Karpas-422 (cell line): ENCODE measurements around the gene SERPINE3. TPM values are rescaled to one million over a fixed set of nuclear protein-coding genes. Genes with fewer than 3 reads are reported as not detected.

Source experiments
- DNase-seq: peaks from one replicate; pipeline ENCODE4 v3.0.0-alpha.2; 2015
- H2AFZ ChIP-seq: fragments of 200-600 bp; sonication (generic); 2 replicates; pipeline ENCODE4 v1.6.1; 2014; ENCODE audit warnings: antibody characterized with exemption, low read length, mixed read lengths
- H3K27ac ChIP-seq: fragments of 200-600 bp; sonication (generic); 2 replicates; pipeline ENCODE4 v1.5.1; 2014; ENCODE audit warnings: mild to moderate bottlenecking, low read length, moderate library complexity
- H3K27me3 ChIP-seq: fragments of 200-600 bp; sonication (generic); 2 replicates; pipeline ENCODE4 v1.6.1; 2014; ENCODE audit warnings: low read length, mixed read lengths
- H3K36me3 ChIP-seq: fragments of 200-600 bp; sonication (generic); 2 replicates; pipeline ENCODE4 v1.6.1; 2014; ENCODE audit warnings: low read length, mixed read lengths; ENCODE audit not compliant: insufficient read depth
- H3K4me1 ChIP-seq: fragments of 200-600 bp; sonication (generic); 2 replicates; pipeline ENCODE4 v1.6.1; 2014; ENCODE audit warnings: mild to moderate bottlenecking, low read length, mixed read lengths
- H3K4me2 ChIP-seq: fragments of 200-600 bp; sonication (generic); 2 replicates; pipeline ENCODE4 v1.6.1; 2014; ENCODE audit warnings: low read length, low read depth, mild to moderate bottlenecking; ENCODE audit not compliant: poor library complexity, severe bottlenecking
- H3K4me3 ChIP-seq: fragments of 200-600 bp; sonication (generic); 2 replicates; pipeline ENCODE4 v1.5.1; 2014; ENCODE audit warnings: mild to moderate bottlenecking, antibody characterized with exemption, low read length, mixed read lengths
- H3K79me2 ChIP-seq: fragments of 200-600 bp; sonication (generic); 2 replicates; pipeline ENCODE4 v1.6.1; 2014; ENCODE audit warnings: mild to moderate bottlenecking, low read length, mixed read lengths
- H3K9ac ChIP-seq: fragments of 200-600 bp; sonication (generic); 2 replicates; pipeline ENCODE4 v1.6.0; 2014; ENCODE audit warnings: low read length
- H3K9me2 ChIP-seq: fragments of 200-600 bp; sonication (generic), shearing (Covaris generic); replicated peaks from 2 replicates; pipeline ENCODE4 v1.6.0; 2014; ENCODE audit warnings: mild to moderate bottlenecking, low read length, moderate library complexity; ENCODE audit not compliant: insufficient read depth
- H3K9me3 ChIP-seq: fragments of 300-700, 200-600 bp; sonication (generic); 2 replicates; pipeline ENCODE4 v1.6.1; 2014; ENCODE audit warnings: low read length, mixed read lengths
- H4K20me1 ChIP-seq: fragments of 200-600 bp; sonication (generic); 2 replicates; pipeline ENCODE4 v1.6.1; 2014; ENCODE audit warnings: mild to moderate bottlenecking, antibody characterized with exemption, low read length, low read depth; ENCODE audit not compliant: insufficient read depth
- total RNA-seq: library from RNA; depleted of rRNA; stranded (reverse); fragments of >200 nt; shearing (Covaris generic); gene quantifications from 2 replicates; pipeline ENCODE4 v1.2.3, GENCODE V29; 2014; ENCODE audit warnings: low replicate concordance

Gene SERPINE3
- total RNA-seq, 1 experiment from 2014 or later: not detected

- Histone ChIP-seq H3K9me2 (no peaks in the 10 kb centered on the region), H3K27me3 (no peaks in the 10 kb centered on the region), H3K4me3 (no peak overlapping the region), H3K79me2 (peaks cover 27% of the 10 kb centered on the region), H3K4me2 (no peak overlapping the region), H2AFZ (no peak overlapping the region), H3K36me3 (peaks cover 82% of the 10 kb centered on the region), H3K9me3 (no peaks in the 10 kb centered on the region), H3K4me1 (no peaks in the 10 kb centered on the region), H3K27ac (no peak overlapping the region), H4K20me1 (no peaks in the 10 kb centered on the region), H3K9ac (no peak overlapping the region)
- no peak for DNase-seq
Observed at GRCh38 chr13:51371768-51372399, 32.4 kb downstream of the SERPINE3 start.

- H3K9ac ChIP-seq: no peak overlapping the region
- no peaks in the 10 kb centered on the region for H3K9me3 ChIP-seq
- no peaks in the 10 kb centered on the region for H3K27me3 ChIP-seq
- H3K9me2 ChIP-seq: no peaks in the 10 kb centered on the region
- peaks cover 37% of the 10 kb centered on the region for H3K79me2 ChIP-seq
- no peak overlapping the region for H3K27ac ChIP-seq
- no peaks in the 10 kb centered on the region for H4K20me1 ChIP-seq
- DNase-seq: no peak
- peaks cover 82% of the 10 kb centered on the region for H3K36me3 ChIP-seq
- no peak overlapping the region for H3K4me3 ChIP-seq
- H3K4me2 ChIP-seq: no peak overlapping the region
- H3K4me1 ChIP-seq: no peaks in the 10 kb centered on the region
- H2AFZ ChIP-seq: no peak overlapping the region
Observed at GRCh38 chr13:51373451-51373850, 34.0 kb downstream of the SERPINE3 start.

GRCh38 chr13:51380269-51380668 lies 40.8 kb downstream of the SERPINE3 start:
- H3K9me3 ChIP-seq: no peaks in the 10 kb centered on the region
- no peak overlapping the region for H3K4me2 ChIP-seq
- DNase-seq: no peak
- no peak overlapping the region for H3K9ac ChIP-seq
- peaks cover 48% of the 10 kb centered on the region for H3K79me2 ChIP-seq
- H2AFZ ChIP-seq: no peak overlapping the region
- H3K27me3 ChIP-seq: no peaks in the 10 kb centered on the region
- H3K4me1 ChIP-seq: no peaks in the 10 kb centered on the region
- no peaks in the 10 kb centered on the region; the same call in 1 of the 2 replicates for H3K9me2 ChIP-seq
- H3K36me3 ChIP-seq: peaks cover 79% of the 10 kb centered on the region
- H3K4me3 ChIP-seq: no peak overlapping the region
- no peak overlapping the region for H3K27ac ChIP-seq
- no peaks in the 10 kb centered on the region for H4K20me1 ChIP-seq

- H3K27ac ChIP-seq: no peak overlapping the region
- H3K4me3 ChIP-seq: no peak overlapping the region
- H2AFZ ChIP-seq: no peak overlapping the region
- no peaks in the 10 kb centered on the region for H3K9me3 ChIP-seq
- H3K9ac ChIP-seq: no peak overlapping the region
- H3K79me2 ChIP-seq: peaks cover 68% of the 10 kb centered on the region
- no peaks in the 10 kb centered on the region for H3K9me2 ChIP-seq
- no peak overlapping the region for H3K4me2 ChIP-seq
- no peaks in the 10 kb centered on the region for H3K27me3 ChIP-seq
- H3K4me1 ChIP-seq: no peaks in the 10 kb centered on the region
- no peaks in the 10 kb centered on the region for H4K20me1 ChIP-seq
- DNase-seq: no peak
- peaks cover 64% of the 10 kb centered on the region; the same call in 1 of the 2 replicates for H3K36me3 ChIP-seq
Observed at GRCh38 chr13:51385114-51385513, 45.6 kb downstream of the SERPINE3 start.

GRCh38 chr13:51394724-51395123 lies 55.2 kb downstream of the SERPINE3 start:
- no peak overlapping the region for H3K4me2 ChIP-seq
- DNase-seq: no peak
- no peak overlapping the region for H3K27ac ChIP-seq
- no peak overlapping the region for H3K4me3 ChIP-seq
- H3K4me1 ChIP-seq: peaks cover 18% of the 10 kb centered on the region
- H2AFZ ChIP-seq: no peak overlapping the region
- H3K9ac ChIP-seq: no peak overlapping the region
- H4K20me1 ChIP-seq: no peaks in the 10 kb centered on the region
- H3K36me3 ChIP-seq: peaks cover 29% of the 10 kb centered on the region
- H3K79me2 ChIP-seq: peaks cover 95% of the 10 kb centered on the region
- no peaks in the 10 kb centered on the region for H3K27me3 ChIP-seq
- no peaks in the 10 kb centered on the region for H3K9me3 ChIP-seq
- H3K9me2 ChIP-seq: no peaks in the 10 kb centered on the region

GRCh38 chr13:51396352-51396751 lies 56.9 kb downstream of the SERPINE3 start:
- no peaks in the 10 kb centered on the region for H4K20me1 ChIP-seq
- no peak for DNase-seq
- H3K9me2 ChIP-seq: no peaks in the 10 kb centered on the region
- no peak overlapping the region for H3K4me2 ChIP-seq
- peaks cover 11% of the 10 kb centered on the region for H3K4me1 ChIP-seq
- peaks cover 26% of the 10 kb centered on the region for H3K36me3 ChIP-seq
- no peaks in the 10 kb centered on the region for H3K9me3 ChIP-seq
- H3K27ac ChIP-seq: peak overlapping the region; percentile 53; the same call in 1 of the 2 replicates
- no peaks in the 10 kb centered on the region for H3K27me3 ChIP-seq
- H3K79me2 ChIP-seq: peaks cover 97% of the 10 kb centered on the region
- H3K9ac ChIP-seq: no peak overlapping the region
- no peak overlapping the region for H2AFZ ChIP-seq
- no peak overlapping the region for H3K4me3 ChIP-seq

GRCh38 chr13:51397262-51397941 lies 57.9 kb downstream of the SERPINE3 start:
- H2AFZ ChIP-seq: no peak overlapping the region
- H3K79me2 ChIP-seq: peaks cover 97% of the 10 kb centered on the region
- no peak overlapping the region for H3K4me2 ChIP-seq
- DNase-seq: no peak
- no peaks in the 10 kb centered on the region for H3K9me3 ChIP-seq
- no peak overlapping the region for H3K9ac ChIP-seq
- no peak overlapping the region for H3K4me3 ChIP-seq
- H3K4me1 ChIP-seq: peaks cover 6% of the 10 kb centered on the region
- no peaks in the 10 kb centered on the region for H3K9me2 ChIP-seq
- H3K27ac ChIP-seq: peak overlapping the region; percentile 53; the same call in 1 of the 2 replicates
- no peaks in the 10 kb centered on the region for H4K20me1 ChIP-seq
- H3K27me3 ChIP-seq: no peaks in the 10 kb centered on the region
- H3K36me3 ChIP-seq: peaks cover 28% of the 10 kb centered on the region

GRCh38 chr13:51405176-51405575 lies 65.7 kb downstream of the SERPINE3 start:
- Histone ChIP-seq H3K79me2 (peaks cover 96% of the 10 kb centered on the region), H3K27ac (no peak overlapping the region), H3K9me3 (no peaks in the 10 kb centered on the region), H3K4me3 (no peak overlapping the region), H3K4me1 (peaks cover 5% of the 10 kb centered on the region), H3K4me2 (no peak overlapping the region), H2AFZ (no peak overlapping the region), H3K36me3 (peaks cover 47% of the 10 kb centered on the region; the same call in 1 of the 2 replicates), H3K9me2 (no peaks in the 10 kb centered on the region), H4K20me1 (no peaks in the 10 kb centered on the region), H3K27me3 (no peaks in the 10 kb centered on the region), H3K9ac (no peak overlapping the region)
- no peak for DNase-seq
